Kidney (tissue), 14 donors: Measurements from ENCODE around the gene CEMIP. TPM values are rescaled to one million over a fixed set of nuclear protein-coding genes. Genes with fewer than 3 reads are reported as not detected.

ENCODE experiments used
- DNase-seq, 5 donors: peaks; one replicate each; pipeline ENCODE4 v3.0.0-alpha.2; 2013 to 2020
- FAIRE-seq: peaks from 2 replicates; lab custom pipeline; 2012; peaks lifted over from hg19 to GRCh38; lab: Jason Lieb, UNC
- H3K27ac ChIP-seq, 2 donors: one replicate each; pipeline ENCODE4 v1.7.0; 2013; ENCODE audit warnings: low read depth in 2 of 2, low read length in 2 of 2, inconsistent platforms in 1 of 2
- H3K27me3 ChIP-seq: one replicate; pipeline ENCODE4 v1.7.1; 2013; ENCODE audit warnings: low read length, inconsistent platforms; ENCODE audit not compliant: control insufficient read depth, insufficient read depth
- H3K36me3 ChIP-seq, 3 donors: one replicate each; pipeline versions ENCODE4 v1.7.0 to v1.7.1; 2013; ENCODE audit warnings: low read length in 3 of 3, control low read depth in 1 of 3, inconsistent platforms in 1 of 3; ENCODE audit not compliant: insufficient read depth in 3 of 3, control insufficient read depth in 2 of 3
- H3K4me1 ChIP-seq, 3 donors: one replicate each; pipeline versions ENCODE4 v1.7.0 to v1.7.1; 2013; ENCODE audit warnings: low read length in 3 of 3, inconsistent platforms in 1 of 3, low read depth in 1 of 3; ENCODE audit not compliant: control insufficient read depth in 2 of 3, insufficient read depth in 2 of 3
- H3K4me3 ChIP-seq, 3 donors: one replicate each; pipeline versions ENCODE4 v1.7.0 to v1.8.1; 2013; ENCODE audit warnings: low read length in 3 of 3, control low read depth in 1 of 3, inconsistent platforms in 1 of 3
- H3K9ac ChIP-seq, 3 donors: one replicate each; pipeline versions ENCODE4 v1.7.0 to v1.7.1; 2013; ENCODE audit warnings: low read length in 3 of 3, control low read depth in 1 of 3, inconsistent platforms in 1 of 3
- H3K9me3 ChIP-seq, 3 donors: one replicate each; pipeline versions ENCODE4 v1.7.0 to v1.7.1; 2013; ENCODE audit warnings: low read length in 3 of 3, control low read depth in 1 of 3, inconsistent platforms in 1 of 3; ENCODE audit not compliant: control insufficient read depth in 2 of 3, insufficient read depth in 1 of 3
- CTCF ChIP-seq: IDR thresholded peaks from 3 replicates; pipeline ENCODE4 v1.5.1; 2012; ENCODE audit warnings: mild to moderate bottlenecking, moderate library complexity, borderline replicate concordance; ENCODE audit not compliant: insufficient read depth; ENCODE audit errors: extremely low read depth
- intact Hi-C: fragments of 100-400 bp; cut with DNase I; formaldehyde crosslinking; loops from one replicate; pipeline ENCODE4 v1.11.1; 2022
- polyA plus RNA-seq: library from polyadenylated mRNA; stranded (reverse); fragments of 350-450 nt; fragmentation: Illumina TruSeq; extraction: RNeasy Lipid Tissue Mini Kit (QIAGEN cat#74804); gene quantifications from one replicate; pipeline ENCODE4 v1.2.3, GENCODE V29; 2014; ENCODE audit warnings: low read depth, low replicate concordance; ENCODE audit not compliant: insufficient read depth
- total RNA-seq: library from RNA; stranded (reverse); fragmentation: NEBNext Ultra II Directional; extraction: Animal tissue kit (Norgen Biotek cat#: 25700); gene quantifications from one replicate; pipeline ENCODE4 v1.2.1, GENCODE V29; 2021
- donor health status: control.
- donor health status: control.
- donor health status: control.
- donor health status: control.
- donor health status: control.
- donor health status: DM: yes; HTN: yes; CAD: no.
- donor health status: Normal renal cell carcinoma (clear cell type).

Gene CEMIP
- total and polyA plus RNA-seq, 2 donors from 2014 or later, result 0.11 to 0.57 TPM

GRCh38 chr15:80970658-80971057 lies 191.5 kb downstream of the CEMIP start:
- intact Hi-C loops, result no loop called here
- no peaks in the 10 kb centered on the region for H3K27me3 ChIP-seq
- H3K4me3 ChIP-seq, result no peak overlapping the region
- no peak for TF ChIP-seq CTCF
- DNase-seq, result no peak
- FAIRE-seq, result no peak
- no peak overlapping the region for H3K27ac ChIP-seq
- no peak overlapping the region for H3K9ac ChIP-seq
- no peaks in the 10 kb centered on the region for H3K9me3 ChIP-seq
- peaks cover 2 to 7% (median 2%) of the 10 kb centered on the region in 3 donors for H3K36me3 ChIP-seq
- no peaks in the 10 kb centered on the region for H3K4me1 ChIP-seq

GRCh38 chr15:80971143-80971542 lies 192.0 kb downstream of the CEMIP start:
- Histone ChIP-seq H3K36me3 (peaks cover 2 to 7% (median 2%) of the 10 kb centered on the region in 3 donors), H3K4me1 (no peaks in the 10 kb centered on the region), H3K4me3 (no peak overlapping the region), H3K27me3 (no peaks in the 10 kb centered on the region), H3K9ac (no peak overlapping the region), H3K9me3 (no peaks in the 10 kb centered on the region), H3K27ac (no peak overlapping the region)
- intact Hi-C loops, result no loop called here
- FAIRE-seq (no peak), DNase-seq (no peak)
- no peak for TF ChIP-seq CTCF

GRCh38 chr15:80972276-80972675 lies 193.1 kb downstream of the CEMIP start:
- intact Hi-C loops, result no loop called here
- peaks cover 2 to 7% (median 2%) of the 10 kb centered on the region in 3 donors for H3K36me3 ChIP-seq
- TF ChIP-seq CTCF, result no peak
- FAIRE-seq, result no peak
- H3K9ac ChIP-seq, result no peak overlapping the region
- H3K27ac ChIP-seq, result no peak overlapping the region
- no peaks in the 10 kb centered on the region for H3K27me3 ChIP-seq
- H3K4me1 ChIP-seq, result no peaks in the 10 kb centered on the region
- no peaks in the 10 kb centered on the region for H3K9me3 ChIP-seq
- no peak for DNase-seq
- no peak overlapping the region for H3K4me3 ChIP-seq

- DNase-seq, result no peak
- Histone ChIP-seq H3K4me3 (no peak overlapping the region), H3K27me3 (no peaks in the 10 kb centered on the region), H3K4me1 (no peaks in the 10 kb centered on the region), H3K27ac (no peak overlapping the region), H3K36me3 (peaks cover 0 to 18% (median 15%) of the 10 kb centered on the region in 3 donors), H3K9me3 (no peaks in the 10 kb centered on the region), H3K9ac (no peak overlapping the region)
- no peak for FAIRE-seq
- intact Hi-C loops, result no loop called here
- no peak for TF ChIP-seq CTCF
These were observed 195.7 kb downstream of the CEMIP start for GRCh38 chr15:80974914-80975313.
